ENCODE data around the gene CADPS2.

GRCh38 chr7:122831436-122831835, 54.8 kb downstream of the CADPS2 start:
- TF ChIP-seq CTCF (IDR thresholded peaks at IDR 0.05; ENCODE audit: low read length) (no peak), EZH2 (IDR thresholded peaks at IDR 0.05; ENCODE audit: borderline replicate concordance, low read length) (no peak)
